HCT116 (cell line): ENCODE results near the gene CNGA1. TPM values are rescaled to one million over a fixed set of nuclear protein-coding genes. Genes with fewer than 3 reads are reported as not detected.

Source experiments
- ATAC-seq: fragments of 200-7000 bp; cut with Tn5 transposase; 2 replicates; pipeline ENCODE4 v1.9.1; 2020; ENCODE audit warnings: mild to moderate bottlenecking, moderate library complexity
- BruUV-seq: library from RNA; stranded (reverse); fragments of 400-500 nt; replicated peaks from 2 replicates; lab custom pipeline; 2021; lab: Mats Ljungman, UMichigan
- CTCF ChIA-PET: fragments of 300-600 bp; sonication (Branson Sonifier 250); formaldehyde crosslinking; loops from one replicate; lab custom pipeline; 2021; ENCODE audit warnings: antibody characterized with exemption; lab: Charles Lee
- POLR2A ChIA-PET: fragments of 300-600, 350-600 bp; sonication (Branson Sonifier 250); formaldehyde crosslinking; loops from one replicate; lab custom pipeline; 2021; ENCODE audit warnings: antibody characterized with exemption; lab: Charles Lee
- RAD21 ChIA-PET, 2 experiments: fragments of 300-600 bp; sonication (Branson Sonifier 250); formaldehyde crosslinking; loops; one replicate each; lab custom pipeline; 2023; ENCODE audit warnings: low total read pairs in 2 of 2; ENCODE audit not compliant: uncharacterized antibody in 2 of 2, unreplicated experiment in 2 of 2, low non-redundant PET in 1 of 2; lab: Charles Lee
- DNase-seq: peaks from one replicate; pipeline ENCODE4 v3.0.0-alpha.2; 2010; ENCODE audit warnings: low read depth, low spot score
- H2AFZ ChIP-seq: fragments of 200-600 bp; shearing (Covaris generic), sonication (generic); 2 replicates; pipeline ENCODE4 v1.6.1; 2017; ENCODE audit warnings: low read depth, mixed run types, mixed read lengths, antibody characterized with exemption, low read length; ENCODE audit not compliant: poor library complexity, severe bottlenecking
- H3K27ac ChIP-seq: 2 replicates; pipeline ENCODE4 v1.5.1; 2012; ENCODE audit warnings: low read depth, low read length
- H3K27me3 ChIP-seq: fragments of 200-600 bp; sonication (generic); 2 replicates; pipeline ENCODE4 v1.6.1; 2016; ENCODE audit warnings: mixed run types, low read length, mixed read lengths; ENCODE audit not compliant: insufficient read depth
- H3K36me3 ChIP-seq, 2 experiments: fragments of 200-500 bp in 1 of 2; fragments of 200-600 bp in 1 of 2; sonication (Bioruptor generic) in 1 of 2; sonication (generic) in 1 of 2; 2 replicates each; pipeline versions ENCODE4 v1.5.1 to v1.6.1; 2014 to 2016; ENCODE audit warnings: low read length in 2 of 2, inconsistent platforms in 1 of 2, mixed read lengths in 1 of 2, mixed run types in 1 of 2; ENCODE audit not compliant: insufficient read depth in 2 of 2, control insufficient read depth in 1 of 2
- H3K4me1 ChIP-seq, 2 experiments: fragments of 200-600 bp in 1 of 2; sonication (generic) in 1 of 2; 2 replicates each; pipeline versions ENCODE4 v1.5.1 to v1.6.1; 2012 to 2017; ENCODE audit warnings: low read length in 2 of 2, inconsistent platforms in 1 of 2, mild to moderate bottlenecking in 1 of 2, mixed read lengths in 1 of 2, mixed run types in 1 of 2, moderate library complexity in 1 of 2; ENCODE audit not compliant: insufficient read depth in 2 of 2, control insufficient read depth in 1 of 2
- H3K4me2 ChIP-seq: fragments of 200-600 bp; sonication (generic); 2 replicates; pipeline ENCODE4 v1.6.1; 2017; ENCODE audit warnings: mixed run types, low read length, mixed read lengths
- H3K4me3 ChIP-seq, 2 experiments: fragments of 200-600 bp in 1 of 2; sonication (generic) in 1 of 2; replicated peaks in 1 of 2; 2 replicates each; pipeline ENCODE4 v1.5.1; 2011 to 2016; ENCODE audit warnings: low read length in 2 of 2, control low read depth in 1 of 2, low read depth in 1 of 2, mild to moderate bottlenecking in 1 of 2, mixed read lengths in 1 of 2, mixed run types in 1 of 2
- H3K79me2 ChIP-seq: fragments of 200-600 bp; sonication (generic); 2 replicates; pipeline ENCODE4 v1.6.1; 2017; ENCODE audit warnings: mild to moderate bottlenecking, mixed run types, low read length, moderate library complexity, mixed read lengths; ENCODE audit not compliant: insufficient read depth
- H3K9ac ChIP-seq: fragments of 200-600 bp; sonication (generic); 2 replicates; pipeline ENCODE4 v1.6.1; 2016; ENCODE audit warnings: low read length, mixed read lengths
- H3K9me2 ChIP-seq: fragments of 200-600 bp; sonication (generic), shearing (Covaris generic); 2 replicates; pipeline ENCODE4 v1.6.1; 2017; ENCODE audit warnings: mixed run types, mild to moderate bottlenecking, moderate library complexity; ENCODE audit not compliant: insufficient read depth
- H3K9me3 ChIP-seq, 2 experiments: fragments of 200-500 bp in 1 of 2; fragments of 200-600 bp in 1 of 2; sonication (Bioruptor generic) in 1 of 2; sonication (generic) in 1 of 2; 2 replicates each; pipeline ENCODE4 v1.6.1; 2014 to 2017; ENCODE audit warnings: low read length in 2 of 2, mixed read lengths in 2 of 2, inconsistent platforms in 1 of 2, low read depth in 1 of 2, mild to moderate bottlenecking in 1 of 2, mixed run types in 1 of 2, moderate library complexity in 1 of 2; ENCODE audit not compliant: control insufficient read depth in 1 of 2, insufficient read depth in 1 of 2
- H4K20me1 ChIP-seq: fragments of 200-600 bp; sonication (generic), shearing (Covaris generic); 2 replicates; pipeline ENCODE4 v1.6.1; 2017; ENCODE audit warnings: mixed run types, mild to moderate bottlenecking, moderate library complexity; ENCODE audit not compliant: insufficient read depth
- CBX3 ChIP-seq: IDR thresholded peaks from 2 replicates; pipeline ENCODE4 v1.6.1; 2012; ENCODE audit warnings: low read depth
- CEBPB ChIP-seq: IDR thresholded peaks from 2 replicates; pipeline ENCODE4 v1.6.1; 2012; ENCODE audit warnings: low read depth
- EGR1 ChIP-seq: IDR thresholded peaks from 2 replicates; pipeline ENCODE4 v1.6.1; 2012; ENCODE audit warnings: low read depth
- ELF1 ChIP-seq: IDR thresholded peaks from 2 replicates; pipeline ENCODE4 v1.6.1; 2012; ENCODE audit warnings: low read depth, borderline replicate concordance
- EZH2 ChIP-seq: fragments of 200-600 bp; sonication (generic); IDR thresholded peaks from 2 replicates; pipeline ENCODE4 v1.6.1; 2017; ENCODE audit warnings: antibody characterized with exemption, mixed run types
- FOSL1 ChIP-seq: IDR thresholded peaks from 2 replicates; pipeline ENCODE4 v1.6.1; 2012; ENCODE audit warnings: low read depth
- POLR2A ChIP-seq: IDR thresholded peaks from 2 replicates; pipeline ENCODE4 v1.7.0; 2011; ENCODE audit warnings: borderline replicate concordance; ENCODE audit not compliant: insufficient read depth, insufficient read length; ENCODE audit errors: extremely low read depth
- POLR2AphosphoS5 ChIP-seq: IDR thresholded peaks from 2 replicates; pipeline ENCODE4 v1.6.1; 2011; ENCODE audit warnings: mild to moderate bottlenecking, low read depth, low read length, moderate library complexity
- REST ChIP-seq: IDR thresholded peaks from 2 replicates; pipeline ENCODE4 v1.6.1; 2012; ENCODE audit warnings: low read depth
- SRF ChIP-seq: IDR thresholded peaks from 2 replicates; pipeline ENCODE4 v1.6.1; 2012; ENCODE audit warnings: low read depth
- YY1 ChIP-seq: IDR thresholded peaks from 2 replicates; pipeline ENCODE4 v1.6.1; 2011; ENCODE audit warnings: low read length, low read depth, moderate library complexity, mild to moderate bottlenecking; ENCODE audit not compliant: insufficient replicate concordance; ENCODE audit errors: extremely low read depth
- ZFX ChIP-seq: fragments of 450-650 bp; IDR thresholded peaks from 2 replicates; pipeline ENCODE4 v1.6.1; 2017
- intact Hi-C: fragments of 100-400 bp; cut with micrococcal nuclease; formaldehyde crosslinking; loops from 2 replicates; pipeline ENCODE4 v1.10.0; 2022
- total RNA-seq: library from RNA; stranded (reverse); gene quantifications from one replicate; pipeline ENCODE4 v1.2.1, GENCODE V29; 2021; ENCODE audit not compliant: unreplicated experiment
- TF ChIP-seq, protein P1 (sequence below), 3 experiments: fragments of 200-600 bp in 1 of 3; sonication (generic) in 1 of 3; IDR thresholded peaks in 2 of 3; conservative IDR thresholded peaks in 1 of 3; 2 replicates each; pipeline ENCODE4 v1.5.1; 2012 to 2017; ENCODE audit warnings: low read depth in 2 of 3, low read length in 2 of 3, antibody characterized with exemption in 1 of 3, borderline replicate concordance in 1 of 3, control low read depth in 1 of 3, mild to moderate bottlenecking in 1 of 3, mixed read lengths in 1 of 3, mixed run types in 1 of 3, moderate library complexity in 1 of 3; ENCODE audit not compliant: insufficient read depth in 1 of 3
- TF ChIP-seq, protein P2 (sequence below): IDR thresholded peaks from 2 replicates; pipeline ENCODE4 v1.6.1; 2011; ENCODE audit warnings: mild to moderate bottlenecking, low read length, moderate library complexity; ENCODE audit not compliant: insufficient replicate concordance; ENCODE audit errors: extremely low read depth

The CNGA1 gene
- total RNA-seq, 1 experiment from 2014 or later, result 2.1 TPM

- no peak for TF ChIP-seq REST
- TF ChIP-seq, protein P1, sequence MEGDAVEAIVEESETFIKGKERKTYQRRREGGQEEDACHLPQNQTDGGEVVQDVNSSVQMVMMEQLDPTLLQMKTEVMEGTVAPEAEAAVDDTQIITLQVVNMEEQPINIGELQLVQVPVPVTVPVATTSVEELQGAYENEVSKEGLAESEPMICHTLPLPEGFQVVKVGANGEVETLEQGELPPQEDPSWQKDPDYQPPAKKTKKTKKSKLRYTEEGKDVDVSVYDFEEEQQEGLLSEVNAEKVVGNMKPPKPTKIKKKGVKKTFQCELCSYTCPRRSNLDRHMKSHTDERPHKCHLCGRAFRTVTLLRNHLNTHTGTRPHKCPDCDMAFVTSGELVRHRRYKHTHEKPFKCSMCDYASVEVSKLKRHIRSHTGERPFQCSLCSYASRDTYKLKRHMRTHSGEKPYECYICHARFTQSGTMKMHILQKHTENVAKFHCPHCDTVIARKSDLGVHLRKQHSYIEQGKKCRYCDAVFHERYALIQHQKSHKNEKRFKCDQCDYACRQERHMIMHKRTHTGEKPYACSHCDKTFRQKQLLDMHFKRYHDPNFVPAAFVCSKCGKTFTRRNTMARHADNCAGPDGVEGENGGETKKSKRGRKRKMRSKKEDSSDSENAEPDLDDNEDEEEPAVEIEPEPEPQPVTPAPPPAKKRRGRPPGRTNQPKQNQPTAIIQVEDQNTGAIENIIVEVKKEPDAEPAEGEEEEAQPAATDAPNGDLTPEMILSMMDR (IDR thresholded peaks at IDR 0.05 in 2 of 3, conservative IDR thresholded peaks at IDR 0.05 in 1 of 3; ENCODE audit: borderline replicate concordance in 1 of 3, insufficient read depth in 1 of 3, low read depth in 2 of 3, low read length in 2 of 3), result no peak
- no peak for TF ChIP-seq YY1
- no peak for TF ChIP-seq POLR2AphosphoS5
- TF ChIP-seq FOSL1, result no peak
Measured at GRCh38 chr4:47939456-47939855, 77.0 kb downstream of the CNGA1 start (continued).

DNA sequence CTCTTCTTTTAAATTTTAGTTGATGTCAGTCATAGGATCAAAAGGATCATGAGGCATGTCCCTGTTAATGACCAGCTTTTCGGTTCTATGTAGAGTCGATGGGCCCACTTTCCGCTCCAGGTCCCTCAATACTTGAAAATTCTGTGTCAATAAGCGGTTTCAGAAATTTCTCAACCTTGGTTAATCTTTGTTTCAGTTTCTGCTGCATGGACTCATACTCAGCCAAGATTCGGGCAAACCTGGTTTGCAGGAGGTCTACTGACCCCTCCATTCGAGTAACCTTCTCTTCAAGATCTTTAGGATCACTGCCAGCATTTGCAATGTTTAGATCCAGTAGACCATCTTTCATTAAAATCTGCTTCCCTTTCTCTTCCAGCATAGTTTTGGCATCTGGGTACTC is 80.1 kb downstream of the CNGA1 start:
- no peak overlapping the region for H3K9ac ChIP-seq
- ChIA-PET POLR2A (no interaction called here), CTCF (no interaction called here), RAD21 (no interaction called here)
- H3K9me2 ChIP-seq, result 0 out of 2 replicates have a peak, but pooled peaks cover 4% of the 10 kb centered on the region
- no peak overlapping the region for H3K4me3 ChIP-seq
- no TSS peak for BruUV-seq
- no peaks in the 10 kb centered on the region for H3K9me3 ChIP-seq
- H4K20me1 ChIP-seq, result no peaks in the 10 kb centered on the region
- no peaks in the 10 kb centered on the region for H3K79me2 ChIP-seq
- H3K4me2 ChIP-seq, result no peak overlapping the region
- no peak overlapping the region for H3K27ac ChIP-seq
- no peaks in the 10 kb centered on the region for H3K36me3 ChIP-seq
- intact Hi-C loops, result no loop called here
- no peak for ATAC-seq
- no peaks in the 10 kb centered on the region for H3K4me1 ChIP-seq
- no peaks in the 10 kb centered on the region for H3K27me3 ChIP-seq
- no peak overlapping the region for H2AFZ ChIP-seq
- DNase-seq, result no peak
- no peak for TF ChIP-seq REST
- TF ChIP-seq EZH2, result no peak
- no peak for TF ChIP-seq ZFX
- TF ChIP-seq CEBPB, result no peak
- TF ChIP-seq, protein P2, sequence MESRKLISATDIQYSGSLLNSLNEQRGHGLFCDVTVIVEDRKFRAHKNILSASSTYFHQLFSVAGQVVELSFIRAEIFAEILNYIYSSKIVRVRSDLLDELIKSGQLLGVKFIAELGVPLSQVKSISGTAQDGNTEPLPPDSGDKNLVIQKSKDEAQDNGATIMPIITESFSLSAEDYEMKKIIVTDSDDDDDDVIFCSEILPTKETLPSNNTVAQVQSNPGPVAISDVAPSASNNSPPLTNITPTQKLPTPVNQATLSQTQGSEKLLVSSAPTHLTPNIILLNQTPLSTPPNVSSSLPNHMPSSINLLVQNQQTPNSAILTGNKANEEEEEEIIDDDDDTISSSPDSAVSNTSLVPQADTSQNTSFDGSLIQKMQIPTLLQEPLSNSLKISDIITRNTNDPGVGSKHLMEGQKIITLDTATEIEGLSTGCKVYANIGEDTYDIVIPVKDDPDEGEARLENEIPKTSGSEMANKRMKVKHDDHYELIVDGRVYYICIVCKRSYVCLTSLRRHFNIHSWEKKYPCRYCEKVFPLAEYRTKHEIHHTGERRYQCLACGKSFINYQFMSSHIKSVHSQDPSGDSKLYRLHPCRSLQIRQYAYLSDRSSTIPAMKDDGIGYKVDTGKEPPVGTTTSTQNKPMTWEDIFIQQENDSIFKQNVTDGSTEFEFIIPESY, result no peak
- no peak for TF ChIP-seq CBX3
- no peak for TF ChIP-seq EGR1
- no peak for TF ChIP-seq ELF1
- no peak for TF ChIP-seq POLR2A
- TF ChIP-seq SRF, result no peak
